HAP-1 (cell line): ENCODE measurements around the gene HLCS.
A peak's percentile ranks its signal among the peaks of the same experiment; 100 is the strongest.
"Not testable (repeated sequence)": the region's sequence is repeated elsewhere in the genome, so short reads cannot be mapped to it uniquely, and the experiment has no call there.

ENCODE experiments used
- DNase-seq, 2 experiments: peaks; one replicate each; pipeline ENCODE4 v3.0.0-alpha.2; 2016 to 2020; ENCODE audit warnings: low spot score in 2 of 2
- H3K27me3 ChIP-seq: fragments of 250-450 bp; sonication (Bioruptor Pico); 2 replicates; pipeline ENCODE4 v1.5.1; 2020; ENCODE audit warnings: low read depth, mild to moderate bottlenecking, moderate library complexity
- H3K36me3 ChIP-seq: fragments of 250-450 bp; sonication (Bioruptor Pico); replicated peaks from 2 replicates; pipeline ENCODE4 v1.5.1; 2020; ENCODE audit warnings: mild to moderate bottlenecking
- H3K4me1 ChIP-seq: fragments of 250-450 bp; sonication (Bioruptor Pico); 2 replicates; pipeline ENCODE4 v1.5.1; 2020; ENCODE audit warnings: mild to moderate bottlenecking
- H3K4me3 ChIP-seq: fragments of 250-450 bp; sonication (Bioruptor Pico); 2 replicates; pipeline ENCODE4 v1.5.1; 2020; ENCODE audit warnings: mild to moderate bottlenecking, moderate library complexity
- H3K9me3 ChIP-seq: fragments of 250-450 bp; sonication (Bioruptor Pico); 2 replicates; pipeline ENCODE4 v1.5.1; 2020; ENCODE audit warnings: mild to moderate bottlenecking, moderate library complexity
- in situ Hi-C: fragments of 300-500 bp; cut with MboI; formaldehyde crosslinking; loops from 3 replicates; pipeline ENCODE4 v1.14.3; 2020; ENCODE audit warnings: low sequenced_read_pairs, inconsistent platforms, mixed read lengths

Gene HLCS

GRCh38 chr21:36966066-36966820 is at the start of gene HLCS:
Gene HLCS (minus strand): TSS chr21:36966669. CDS start chr21:36966638, 31 bp downstream.
- H3K4me3 ChIP-seq, result peak within 1 kb of the TSS; percentile 66
- no peaks in the 10 kb centered on the region for H3K9me3 ChIP-seq
- H3K27me3 ChIP-seq, result no peaks in the 10 kb centered on the region
- peaks cover 12% of the 10 kb centered on the region for H3K4me1 ChIP-seq
- peak; percentile 52 to 77 for DNase-seq
- in situ Hi-C loops, result no loop called here
- no peaks in the 10 kb centered on the region for H3K36me3 ChIP-seq

GRCh38 chr21:37009740-37010341 is 43.4 kb upstream of the HLCS start:
- no peaks in the 10 kb centered on the region for H3K36me3 ChIP-seq
- DNase-seq, result peak; percentile 81 to 94
- in situ Hi-C loops, result no loop called here
- H3K4me1 ChIP-seq, result peaks cover 4% of the 10 kb centered on the region
- no peaks in the 10 kb centered on the region for H3K27me3 ChIP-seq
- no peaks in the 10 kb centered on the region for H3K9me3 ChIP-seq
- peak overlapping the region; percentile 19 for H3K4me3 ChIP-seq

- no peak for DNase-seq
- no peak overlapping the region for H3K4me3 ChIP-seq
- no peaks in the 10 kb centered on the region for H3K36me3 ChIP-seq
- H3K4me1 ChIP-seq, result peaks cover 4% of the 10 kb centered on the region
- H3K9me3 ChIP-seq, result no peaks in the 10 kb centered on the region
- H3K27me3 ChIP-seq, result no peaks in the 10 kb centered on the region
- in situ Hi-C loops, result no loop called here
These were observed 42.3 kb upstream of the HLCS start for GRCh38 chr21:37008724-37009123.

- H3K27me3 ChIP-seq, result no peaks in the 10 kb centered on the region
- H3K36me3 ChIP-seq, result no peaks in the 10 kb centered on the region
- in situ Hi-C loops, result no loop called here
- DNase-seq, result no peak
- no peak within 1 kb of the TSS for H3K4me3 ChIP-seq
- H3K4me1 ChIP-seq, result peaks cover 4% of the 10 kb centered on the region
- no peaks in the 10 kb centered on the region for H3K9me3 ChIP-seq
These were observed 40.2 kb upstream of the HLCS start, which contains the start of gene RIPPLY3 for GRCh38 chr21:37006486-37007291. Gene RIPPLY3 (plus strand): TSS chr21:37006702. CDS start chr21:37006773, 71 bp downstream.

- no peaks in the 10 kb centered on the region for H3K9me3 ChIP-seq
- in situ Hi-C loops, result no loop called here
- H3K4me3 ChIP-seq, result no peak overlapping the region
- no peaks in the 10 kb centered on the region for H3K27me3 ChIP-seq
- no peaks in the 10 kb centered on the region for H3K36me3 ChIP-seq
- DNase-seq, result no peak
- H3K4me1 ChIP-seq, result peaks cover 4% of the 10 kb centered on the region
These were observed 39.3 kb upstream of the HLCS start for GRCh38 chr21:37005548-37006485.

- DNase-seq, H3K4me1 ChIP-seq, H3K27me3 ChIP-seq, in situ Hi-C loops, H3K4me3 ChIP-seq, H3K9me3 ChIP-seq, H3K36me3 ChIP-seq: not testable (repeated sequence)
These were observed 37.4 kb upstream of the HLCS start for GRCh38 chr21:37003917-37004316.

GRCh38 chr21:37002851-37003250 is 36.4 kb upstream of the HLCS start:
- H3K4me3 ChIP-seq, in situ Hi-C loops, H3K36me3 ChIP-seq, DNase-seq, H3K27me3 ChIP-seq, H3K4me1 ChIP-seq, H3K9me3 ChIP-seq: not testable (repeated sequence)

GRCh38 chr21:37001441-37001840 is 35.0 kb upstream of the HLCS start:
- H3K4me3 ChIP-seq, result no peak overlapping the region
- no peaks in the 10 kb centered on the region for H3K27me3 ChIP-seq
- no peaks in the 10 kb centered on the region for H3K9me3 ChIP-seq
- H3K4me1 ChIP-seq, result no peaks in the 10 kb centered on the region
- no peaks in the 10 kb centered on the region for H3K36me3 ChIP-seq
- in situ Hi-C loops, result no loop called here
- no peak for DNase-seq

- Histone ChIP-seq H3K4me3 (no peak overlapping the region), H3K9me3 (no peaks in the 10 kb centered on the region), H3K36me3 (no peaks in the 10 kb centered on the region), H3K4me1 (no peaks in the 10 kb centered on the region), H3K27me3 (no peaks in the 10 kb centered on the region)
- in situ Hi-C loops, result no loop called here
- DNase-seq, result no peak
These were observed 33.9 kb upstream of the HLCS start for GRCh38 chr21:37000381-37000780.

GRCh38 chr21:36999131-36999898 is 32.8 kb upstream of the HLCS start:
- no peaks in the 10 kb centered on the region for H3K27me3 ChIP-seq
- H3K4me1 ChIP-seq, result no peaks in the 10 kb centered on the region
- no peak overlapping the region for H3K4me3 ChIP-seq
- H3K9me3 ChIP-seq, result no peaks in the 10 kb centered on the region
- no peak for DNase-seq
- no peaks in the 10 kb centered on the region for H3K36me3 ChIP-seq
- in situ Hi-C loops, result no loop called here

GRCh38 chr21:36995285-36995684 is 28.8 kb upstream of the HLCS start:
- H3K4me3 ChIP-seq, in situ Hi-C loops, H3K4me1 ChIP-seq, DNase-seq, H3K9me3 ChIP-seq, H3K27me3 ChIP-seq, H3K36me3 ChIP-seq: not testable (repeated sequence)

- Histone ChIP-seq H3K36me3 (no peaks in the 10 kb centered on the region), H3K4me1 (peaks cover 10% of the 10 kb centered on the region), H3K4me3 (no peak overlapping the region), H3K9me3 (no peaks in the 10 kb centered on the region), H3K27me3 (no peaks in the 10 kb centered on the region)
- DNase-seq, result no peak
- in situ Hi-C loops, result no loop called here
These were observed 28.2 kb upstream of the HLCS start for GRCh38 chr21:36994501-36995158.
